Stomach (tissue), 9 donors: ENCODE measurements around the gene CDH22. TPM values are rescaled to one million over a fixed set of nuclear protein-coding genes. Genes with fewer than 3 reads are reported as not detected.

Source experiments
- DNase-seq, 2 donors: peaks; one replicate each; pipeline versions ENCODE4 v3.0.0 to v3.0.0-alpha.2; 2013 to 2019
- H3K27ac ChIP-seq, 5 donors: fragments of 200-600 bp in 4 of 5; sonication (generic) in 4 of 5; one replicate each; pipeline ENCODE4 v1.5.1; 2013 to 2019; ENCODE audit warnings: mild to moderate bottlenecking in 1 of 5, moderate library complexity in 1 of 5
- H3K27me3 ChIP-seq, 3 donors: fragments of 200-600 bp; sonication (generic); one replicate each; pipeline ENCODE4 v1.5.1; 2017 to 2019; ENCODE audit warnings: mixed run types in 1 of 3
- H3K36me3 ChIP-seq, 4 donors: fragments of 200-600 bp; sonication (generic); 1 replicate in 3 of 4; 2 replicates in 1 of 4; pipeline ENCODE4 v1.5.1; 2016 to 2019
- H3K4me1 ChIP-seq, 4 donors: fragments of 200-600 bp; sonication (generic); one replicate each; pipeline ENCODE4 v1.5.1; 2016 to 2019
- H3K4me3 ChIP-seq, 4 donors: fragments of 200-600 bp; sonication (generic) in 3 of 4; one replicate each; pipeline ENCODE4 v1.5.1; 2016 to 2019; ENCODE audit warnings: mild to moderate bottlenecking in 1 of 4
- H3K9me3 ChIP-seq, 4 donors: fragments of 200-600 bp; sonication (generic); one replicate each; pipeline ENCODE4 v1.5.1; 2016 to 2019
- CTCF ChIP-seq, 7 experiments: fragments of 450-650 bp in 4 of 7; fragments of 200-600 bp in 3 of 7; sonication (generic) in 3 of 7; IDR thresholded peaks; one replicate each; pipeline ENCODE4 v1.5.1; 2016 to 2019; ENCODE audit warnings: antibody characterized with exemption in 7 of 7, control low read depth in 2 of 7, mild to moderate bottlenecking in 1 of 7
- EP300 ChIP-seq: sonication (generic); formaldehyde crosslinking; IDR thresholded peaks from one replicate; pipeline ENCODE4 v1.6.1; 2017; ENCODE audit warnings: antibody characterized with exemption
- POLR2A ChIP-seq, 4 donors: fragments of 450-650 bp; IDR thresholded peaks; one replicate each; pipeline ENCODE4 v1.6.1; 2016; ENCODE audit warnings: antibody characterized with exemption in 4 of 4, control low read depth in 2 of 4, mild to moderate bottlenecking in 1 of 4, moderate library complexity in 1 of 4
- POLR2AphosphoS5 ChIP-seq, 3 donors: sonication (generic); formaldehyde crosslinking; IDR thresholded peaks; one replicate each; pipeline ENCODE4 v1.6.1; 2016; ENCODE audit warnings: antibody characterized with exemption in 3 of 3
- WGBS, 5 donors: extraction: QIAGEN DNeasy Blood & Tissue Kit in 3 of 5; methylation state at CpG; one replicate each; pipeline versions ENCODE4 v1.1.5 to v1.1.7; 2013 to 2018; 5-methylcytosine and 5-hydroxymethylcytosine counted together
- intact Hi-C: fragments of 100-400 bp; cut with DNase I; formaldehyde crosslinking; loops from one replicate; pipeline ENCODE4 v1.15.1; 2023; ENCODE audit warnings: low total_unique reads
- polyA plus RNA-seq, 3 donors: library from polyadenylated mRNA; stranded (reverse); fragments of 200-250 nt; gene quantifications; one replicate each; pipeline ENCODE4 v1.2.3, GENCODE V29; 2013
- total RNA-seq, 5 donors: library from RNA; depleted of rRNA; stranded (reverse); fragments of >200 nt; gene quantifications; one replicate each; pipeline versions ENCODE4 v1.1.0 to v1.2.3, GENCODE V29; 2014 to 2016
- donor health status: healthy with polysubstance abuse.
- donor health status: Bipolar disorder and iron deficiency.
- donor health status: healthy.

CDH22 gene
- total and polyA plus RNA-seq, 8 donors, result 0.18 to 0.60 (median 0.19) TPM; not detected in 5

- H3K27me3 ChIP-seq, result peaks cover 3 to 80% (median 12%) of the 10 kb centered on the region in 3 donors
- H3K9me3 ChIP-seq, result peaks cover 0 to 15% (median 12%) of the 10 kb centered on the region in 4 donors
- H3K4me1 ChIP-seq, result no peaks in the 10 kb centered on the region
- intact Hi-C loops, result no loop called here
- no peak overlapping the region for H3K27ac ChIP-seq
- TF ChIP-seq CTCF (IDR thresholded peaks at IDR 0.05) (no peak), POLR2A (IDR thresholded peaks at IDR 0.05) (no peak), EP300 (no peak), POLR2AphosphoS5 (IDR thresholded peaks at IDR 0.05) (no peak)
- WGBS, 5 donors, result 18 to 27% (median 21%) methylated on average over 15 to 19 of the region's 19 CpGs
- no peak overlapping the region for H3K4me3 ChIP-seq
- H3K36me3 ChIP-seq, result no peaks in the 10 kb centered on the region
- DNase-seq, result peak in 1 of 2 donors; percentile 14
These were observed 40.1 kb downstream of the CDH22 start for GRCh38 chr20:46268131-46268614.

- no peak for TF ChIP-seq CTCF (IDR thresholded peaks at IDR 0.05)
- TF ChIP-seq EP300, result no peak
- TF ChIP-seq POLR2AphosphoS5 (IDR thresholded peaks at IDR 0.05), result no peak
- no peak for TF ChIP-seq POLR2A (IDR thresholded peaks at IDR 0.05)
- intact Hi-C loops, result no loop called here
- Histone ChIP-seq H3K4me1 (no peaks in the 10 kb centered on the region), H3K36me3 (no peaks in the 10 kb centered on the region), H3K4me3 (no peak overlapping the region), H3K27ac (no peak overlapping the region), H3K27me3 (peaks cover 3 to 86% (median 12%) of the 10 kb centered on the region in 3 donors), H3K9me3 (peaks cover 0 to 7% (median 4%) of the 10 kb centered on the region in 4 donors)
- no peak for DNase-seq
- WGBS, 5 donors, result 40 to 54% (median 44%) methylated on average over 8 to 11 of the region's 11 CpGs
These were observed 40.9 kb downstream of the CDH22 start for GRCh38 chr20:46267108-46268105.

- H3K9me3 ChIP-seq, result no peaks in the 10 kb centered on the region
- no peak for TF ChIP-seq CTCF (IDR thresholded peaks at IDR 0.05)
- TF ChIP-seq EP300, result no peak
- TF ChIP-seq POLR2A (IDR thresholded peaks at IDR 0.05), result no peak
- TF ChIP-seq POLR2AphosphoS5 (IDR thresholded peaks at IDR 0.05), result no peak
- no peak for DNase-seq
- no peak overlapping the region for H3K27ac ChIP-seq
- no peaks in the 10 kb centered on the region for H3K36me3 ChIP-seq
- WGBS, 5 donors, result 90 to 94% (median 94%) methylated on average over 2 of the region's 2 CpGs
- intact Hi-C loops, result no loop called here
- no peaks in the 10 kb centered on the region for H3K4me1 ChIP-seq
- H3K27me3 ChIP-seq, result peaks cover 3 to 90% (median 18%) of the 10 kb centered on the region in 3 donors
- H3K4me3 ChIP-seq, result no peak overlapping the region
These were observed 42.8 kb downstream of the CDH22 start for GRCh38 chr20:46265539-46265938.

- Histone ChIP-seq H3K27me3 (peaks cover 3 to 85% (median 18%) of the 10 kb centered on the region in 3 donors), H3K36me3 (no peaks in the 10 kb centered on the region), H3K4me1 (no peaks in the 10 kb centered on the region), H3K27ac (no peak overlapping the region), H3K4me3 (no peak overlapping the region), H3K9me3 (peaks cover 0 to 4% (median 0%) of the 10 kb centered on the region in 4 donors)
- WGBS, 5 donors, result 61 to 67% (median 64%) methylated on average over 26 of the region's 26 CpGs
- TF ChIP-seq POLR2A (IDR thresholded peaks at IDR 0.05) (no peak), EP300 (no peak), POLR2AphosphoS5 (IDR thresholded peaks at IDR 0.05) (no peak), CTCF (IDR thresholded peaks at IDR 0.05) (no peak)
- intact Hi-C loops, result no loop called here
- peak in 1 of 2 donors; percentile 31 for DNase-seq
These were observed 43.7 kb downstream of the CDH22 start for GRCh38 chr20:46264391-46265266.
